SK-N-MC (cell line): ENCODE measurements around the gene KDELR1.

Experiments
- EZH2 ChIP-seq: fragments of 200-600 bp; sonication (generic); IDR thresholded peaks from one replicate; pipeline ENCODE4 v1.6.1; 2017; ENCODE audit warnings: antibody characterized with exemption
- FOXP2 ChIP-seq: optimal IDR thresholded peaks from 2 replicates; pipeline ENCODE3; 2011; ENCODE audit warnings: mild to moderate bottlenecking, moderate library complexity; ENCODE audit not compliant: insufficient read depth; ENCODE audit errors: extremely low read length, control extremely low read depth
- POLR2AphosphoS5 ChIP-seq: IDR thresholded peaks from 2 replicates; pipeline ENCODE4 v1.6.1; 2012; ENCODE audit warnings: mild to moderate bottlenecking, low read depth, low read length, borderline replicate concordance

DNA sequence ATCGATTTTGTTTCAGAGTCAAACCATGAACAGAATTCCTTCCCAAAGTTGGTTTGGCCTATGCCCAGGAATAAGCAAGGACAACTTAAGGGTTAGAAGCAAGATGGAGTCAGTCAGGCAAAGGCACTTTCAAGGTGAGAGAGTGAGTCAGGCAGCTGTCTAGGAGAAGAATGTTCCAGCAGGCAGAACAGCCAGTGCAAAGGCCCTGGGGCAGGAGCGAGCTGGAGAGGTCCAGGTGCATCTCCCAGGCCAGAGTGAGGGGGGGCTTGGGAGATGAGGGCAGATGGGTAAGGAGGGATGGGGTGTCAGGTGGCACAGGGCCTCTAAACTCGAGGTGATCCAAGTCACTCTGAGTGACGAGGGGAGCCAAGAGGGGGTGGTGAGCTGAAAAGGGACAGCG is 45.2 kb upstream of the KDELR1 start:
- TF ChIP-seq POLR2AphosphoS5 (no peak), FOXP2 (no peak), EZH2 (no peak)
